Measurements from ENCODE around the gene SUN5.

DNA sequence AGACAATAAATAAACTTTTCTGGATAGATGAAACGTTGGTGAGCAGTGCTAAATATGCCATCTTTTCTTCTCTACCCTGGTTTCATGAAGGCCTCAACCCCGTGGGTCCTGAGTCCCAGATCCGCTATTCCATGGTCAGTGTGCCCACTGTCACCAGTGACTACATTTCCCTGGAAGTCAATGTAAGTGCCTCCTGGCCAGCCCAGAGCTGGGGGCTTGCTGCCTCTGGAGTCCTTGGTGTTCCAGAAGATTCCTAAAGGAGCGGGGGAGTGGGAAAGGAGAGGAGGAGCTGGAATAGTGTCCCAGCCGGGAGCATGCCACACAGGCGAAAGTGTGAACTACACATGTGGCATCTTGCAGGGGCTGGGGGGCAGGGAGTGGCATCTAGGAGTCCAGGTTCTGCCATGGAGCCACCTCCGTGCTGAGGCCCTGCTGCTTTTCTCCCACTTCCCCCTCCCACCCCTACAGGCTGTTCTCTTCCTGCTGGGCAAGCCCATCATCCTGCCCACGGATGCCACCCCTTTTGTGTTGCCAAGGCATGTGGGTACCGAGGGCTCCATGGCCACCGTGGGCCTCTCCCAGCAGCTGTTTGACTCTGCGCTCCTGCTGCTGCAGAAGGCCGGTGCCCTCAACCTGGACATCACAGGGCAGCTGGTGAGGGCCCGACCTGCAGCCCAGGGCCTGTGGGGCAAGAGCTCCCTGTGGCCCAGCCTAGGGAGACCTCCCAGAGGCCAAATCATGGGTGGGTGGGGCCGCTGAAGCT is 14.1 kb upstream of the SUN5 start:
- TF ChIP-seq GATA2 (IDR thresholded peaks at IDR 0.05; ENCODE audit: low read depth, low read length): no peak
- TF ChIP-seq GATA3 (IDR thresholded peaks at IDR 0.05; ENCODE audit: low read depth, low read length): no peak

All from SH-SY5Y (cell line).